ENCODE measurements around the gene SS18L1.

The SS18L1 gene

GRCh38 chr20:62120990-62121775 lies 22.4 kb upstream of the SS18L1 start:
- no peak for DNase-seq

- peak; percentile 94 for DNase-seq
These were observed 21.6 kb upstream of the SS18L1 start, which contains the start of gene LSM14B for GRCh38 chr20:62121776-62122653. Gene LSM14B, plus strand, starts transcription at chr20:62122475. Its CDS starts 192 bp downstream, at chr20:62122667.

GRCh38 chr20:62122654-62123449 lies 20.7 kb upstream of the SS18L1 start:
- DNase-seq: peak; percentile 45

- DNase-seq: no peak
These were observed 20.0 kb upstream of the SS18L1 start for GRCh38 chr20:62123450-62124118.

- no peak for DNase-seq
These were observed 17.4 kb upstream of the SS18L1 start for GRCh38 chr20:62126141-62126540.

GRCh38 chr20:62127799-62128198 lies 15.8 kb upstream of the SS18L1 start:
- no peak for DNase-seq

GRCh38 chr20:62128502-62128901 lies 15.1 kb upstream of the SS18L1 start:
- no peak for DNase-seq

GRCh38 chr20:62129731-62130531 lies 13.6 kb upstream of the SS18L1 start:
- DNase-seq: no peak

- DNase-seq: no peak
These were observed 11.8 kb upstream of the SS18L1 start for GRCh38 chr20:62131560-62132320.

- no peak for DNase-seq
These were observed 11.1 kb upstream of the SS18L1 start for GRCh38 chr20:62132421-62132820.

- no peak for DNase-seq
These were observed 10.3 kb upstream of the SS18L1 start for GRCh38 chr20:62133051-62133845.

- no peak for DNase-seq
These were observed 9.7 kb upstream of the SS18L1 start for GRCh38 chr20:62133864-62134263.

- DNase-seq: no peak
These were observed 8.8 kb upstream of the SS18L1 start for GRCh38 chr20:62134735-62135231.

- DNase-seq: no peak
These were observed 7.8 kb upstream of the SS18L1 start for GRCh38 chr20:62135573-62136266.

GRCh38 chr20:62136283-62137091 lies 7.1 kb upstream of the SS18L1 start:
- peak; percentile 78 for DNase-seq

GRCh38 chr20:62137092-62137384 lies 6.5 kb upstream of the SS18L1 start:
- DNase-seq: no peak

- DNase-seq: no peak
These were observed 5.9 kb upstream of the SS18L1 start for GRCh38 chr20:62137478-62138203.

- no peak for DNase-seq
These were observed 5.4 kb upstream of the SS18L1 start for GRCh38 chr20:62138204-62138543.
